Astrocyte (in vitro differentiated cells and primary cell): Measurements from ENCODE around the gene METTL2B. TPM values are rescaled to one million over a fixed set of nuclear protein-coding genes. Genes with fewer than 3 reads are reported as not detected.
A peak's percentile ranks its signal among the peaks of the same experiment; 100 is the strongest.

Experiments
- DNase-seq: peaks from one replicate; pipeline ENCODE4 v3.0.0-alpha.2; 2010; ENCODE audit warnings: low read depth
- FAIRE-seq: peaks from 2 replicates; lab custom pipeline; 2011; peaks lifted over from hg19 to GRCh38; lab: Jason Lieb, UNC
- H2AFZ ChIP-seq: 2 replicates; pipeline ENCODE4 v1.6.0; 2012; ENCODE audit warnings: low read depth, low read length, inconsistent platforms
- H3K27ac ChIP-seq: 2 replicates; pipeline ENCODE4 v1.5.1; 2011; ENCODE audit warnings: low read depth, low read length, inconsistent platforms
- H3K27me3 ChIP-seq: 2 replicates; pipeline ENCODE4 v1.6.0; 2011; ENCODE audit warnings: low read length, inconsistent platforms; ENCODE audit not compliant: insufficient read depth
- H3K36me3 ChIP-seq: 2 replicates; pipeline ENCODE4 v1.5.1; 2011; ENCODE audit warnings: low read length, inconsistent platforms; ENCODE audit not compliant: insufficient read depth
- H3K4me1 ChIP-seq: 2 replicates; pipeline ENCODE4 v1.5.1; 2011; ENCODE audit warnings: low read length, inconsistent platforms; ENCODE audit not compliant: insufficient read depth
- H3K4me2 ChIP-seq: 2 replicates; pipeline ENCODE4 v1.6.0; 2012; ENCODE audit warnings: low read length, inconsistent platforms
- H3K4me3 ChIP-seq: 2 replicates; pipeline ENCODE4 v1.5.1; 2011; ENCODE audit warnings: low read depth, mild to moderate bottlenecking, low read length, inconsistent platforms; ENCODE audit not compliant: insufficient read depth
- H3K79me2 ChIP-seq: 2 replicates; pipeline ENCODE4 v1.6.0; 2012; ENCODE audit warnings: mild to moderate bottlenecking, low read length, inconsistent platforms; ENCODE audit not compliant: insufficient read depth
- H3K9ac ChIP-seq: 2 replicates; pipeline ENCODE4 v1.6.0; 2012; ENCODE audit warnings: mild to moderate bottlenecking, low read length, inconsistent platforms
- H3K9me3 ChIP-seq: 2 replicates; pipeline ENCODE4 v1.5.1; 2012; ENCODE audit warnings: low read depth, mild to moderate bottlenecking, low read length, inconsistent platforms; ENCODE audit not compliant: insufficient read depth
- H4K20me1 ChIP-seq: 2 replicates; pipeline ENCODE4 v1.6.0; 2012; ENCODE audit warnings: low read length, inconsistent platforms; ENCODE audit not compliant: insufficient read depth
- H3K27ac Mint-ChIP-seq: one replicate; pipeline ENCODE4 v1.8.0; 2021; ENCODE audit warnings: mild to moderate bottlenecking, mixed read lengths; ENCODE audit not compliant: unreplicated experiment
- H3K27me3 Mint-ChIP-seq: one replicate; pipeline ENCODE4 v1.8.0; 2021; ENCODE audit warnings: low read depth, mixed read lengths; ENCODE audit not compliant: unreplicated experiment
- H3K36me3 Mint-ChIP-seq: one replicate; pipeline ENCODE4 v1.8.0; 2021; ENCODE audit warnings: low read depth, mixed read lengths; ENCODE audit not compliant: unreplicated experiment
- H3K4me1 Mint-ChIP-seq: one replicate; pipeline ENCODE4 v1.8.0; 2021; ENCODE audit warnings: low read depth, mixed read lengths; ENCODE audit not compliant: unreplicated experiment
- H3K4me3 Mint-ChIP-seq: one replicate; pipeline ENCODE4 v1.8.0; 2021; ENCODE audit warnings: mild to moderate bottlenecking, moderate library complexity, mixed read lengths; ENCODE audit not compliant: unreplicated experiment
- H3K9me3 Mint-ChIP-seq: one replicate; pipeline ENCODE4 v1.8.0; 2021; ENCODE audit warnings: mild to moderate bottlenecking, mixed read lengths; ENCODE audit not compliant: unreplicated experiment
- CTCF ChIP-seq: IDR thresholded peaks from 2 replicates; pipeline ENCODE4 v1.5.1; 2011; ENCODE audit warnings: low read depth, mild to moderate bottlenecking, inconsistent platforms, low read length, moderate library complexity; ENCODE audit not compliant: insufficient read depth
- EZH2 ChIP-seq: IDR thresholded peaks from 2 replicates; pipeline ENCODE4 v1.6.1; 2012; ENCODE audit warnings: mild to moderate bottlenecking, low read length, inconsistent platforms; ENCODE audit not compliant: insufficient read depth
- total RNA-seq: library from RNA; stranded (reverse); gene quantifications from 2 replicates; pipeline ENCODE4 v1.2.1, GENCODE V29; 2021

METTL2B gene
- total RNA-seq, 1 donor from 2014 or later: 30.8 TPM

- H3K27ac ChIP-seq: no peak overlapping the region
- H3K79me2 ChIP-seq: no peaks in the 10 kb centered on the region
- TF ChIP-seq CTCF: no peak
- no peak for TF ChIP-seq EZH2
- H3K9me3 ChIP-seq: no peaks in the 10 kb centered on the region
- no peak overlapping the region for H3K9ac ChIP-seq
- no peaks in the 10 kb centered on the region for H3K4me1 Mint-ChIP-seq
- peaks cover 2% of the 10 kb centered on the region for H3K27me3 ChIP-seq
- no peak overlapping the region for H3K4me3 Mint-ChIP-seq
- H4K20me1 ChIP-seq: no peaks in the 10 kb centered on the region
- DNase-seq (no peak), FAIRE-seq (no peak)
- H3K4me3 ChIP-seq: no peak overlapping the region
- H3K27me3 Mint-ChIP-seq: peaks cover 7% of the 10 kb centered on the region
- no peak overlapping the region for H2AFZ ChIP-seq
- H3K36me3 ChIP-seq: no peaks in the 10 kb centered on the region
- H3K9me3 Mint-ChIP-seq: no peaks in the 10 kb centered on the region
- no peaks in the 10 kb centered on the region for H3K36me3 Mint-ChIP-seq
- H3K4me1 ChIP-seq: no peaks in the 10 kb centered on the region
- H3K27ac Mint-ChIP-seq: no peak overlapping the region
- no peak overlapping the region for H3K4me2 ChIP-seq
Measured at GRCh38 chr7:128443831-128444600, 32.5 kb upstream of the METTL2B start.

- H3K9me3 Mint-ChIP-seq: no peaks in the 10 kb centered on the region
Measured at GRCh38 chr7:128446306-128446705, 30.2 kb upstream of the METTL2B start.

More at GRCh38 chr7:128446306-128446705, 30.2 kb upstream of the METTL2B start:
- FAIRE-seq (no peak), DNase-seq (no peak)
- H3K27me3 ChIP-seq: peaks cover 2% of the 10 kb centered on the region
- H4K20me1 ChIP-seq: no peaks in the 10 kb centered on the region
- H3K79me2 ChIP-seq: no peaks in the 10 kb centered on the region
- H2AFZ ChIP-seq: peak overlapping the region; percentile 9
- H3K9me3 ChIP-seq: no peaks in the 10 kb centered on the region
- H3K9ac ChIP-seq: no peak overlapping the region
- H3K27me3 Mint-ChIP-seq: peaks cover 7% of the 10 kb centered on the region
- no peaks in the 10 kb centered on the region for H3K36me3 Mint-ChIP-seq
- no peak overlapping the region for H3K4me2 ChIP-seq
- no peaks in the 10 kb centered on the region for H3K4me1 Mint-ChIP-seq
- no peak overlapping the region for H3K4me3 Mint-ChIP-seq
- H3K4me3 ChIP-seq: no peak overlapping the region
- no peak overlapping the region for H3K27ac ChIP-seq
- no peak overlapping the region for H3K27ac Mint-ChIP-seq
- H3K36me3 ChIP-seq: no peaks in the 10 kb centered on the region
- TF ChIP-seq CTCF: no peak
- TF ChIP-seq EZH2: no peak
- no peaks in the 10 kb centered on the region for H3K4me1 ChIP-seq
